K562 (cell line): ENCODE measurements around the gene TBC1D1. TPM values are rescaled to one million over a fixed set of nuclear protein-coding genes. Genes with fewer than 3 reads are reported as not detected.

Source experiments
- BRF1 ChIP-seq: IDR thresholded peaks from 3 replicates; pipeline ENCODE4 v1.6.1; 2011; ENCODE audit warnings: borderline replicate concordance, mild to moderate bottlenecking; ENCODE audit not compliant: insufficient read length; ENCODE audit errors: extremely low read depth
- FOXJ2 ChIP-seq: fragments of 200-800 bp; sonication (Bioruptor generic); IDR thresholded peaks from 2 replicates; pipeline ENCODE4 v1.6.1; 2016; ENCODE audit warnings: missing genetic modification characterization, missing compliant biosample characterization
- PURB ChIP-seq: sonication (generic); formaldehyde crosslinking; IDR thresholded peaks from 2 replicates; pipeline ENCODE4 v1.9.0; 2021; ENCODE audit warnings: low read depth, mild to moderate bottlenecking, missing genetic modification reagents
- SIX5 ChIP-seq, 2 experiments: IDR thresholded peaks; 2 replicates each; pipeline ENCODE4 v1.6.1; 2011; ENCODE audit warnings: low read length in 2 of 2, borderline replicate concordance in 1 of 2, low read depth in 1 of 2, mild to moderate bottlenecking in 1 of 2, moderate library complexity in 1 of 2; ENCODE audit not compliant: insufficient read depth in 1 of 2
- TEAD4 ChIP-seq, 2 experiments: sonication (generic) in 1 of 2; formaldehyde crosslinking in 1 of 2; IDR thresholded peaks; 2 replicates each; pipeline versions ENCODE4 v1.6.1 to v1.8.0; 2012 to 2022; ENCODE audit warnings: borderline replicate concordance in 1 of 2, inconsistent platforms in 1 of 2, low read length in 1 of 2, mild to moderate bottlenecking in 1 of 2, missing genetic modification reagents in 1 of 2
- ZFP1 ChIP-seq: fragments of 450-650 bp; formaldehyde crosslinking; IDR thresholded peaks from 2 replicates; pipeline ENCODE4 v1.4.0; 2020; ENCODE audit warnings: mild to moderate bottlenecking, mixed read lengths
- ZNF316 ChIP-seq: fragments of 450-650 bp; IDR thresholded peaks from 2 replicates; pipeline ENCODE4 v1.6.1; 2016
- polyA plus RNA-seq, 8 experiments: library from polyadenylated mRNA; depleted of rRNA in 4 of 8; stranded (reverse) in 5 of 8; unstranded in 3 of 8; fragments of >200 nt; fragmentation: Nextera tagmentation in 2 of 8; fragmentation: Illumina TruSeq in 1 of 8; extraction: Ambion mirVana in 2 of 8; extraction: Trizol in 1 of 8; gene quantifications; 2 replicates each; pipeline versions ENCODE4 v1.2.1 to v1.2.3, GENCODE V29; 2011 to 2014; ENCODE audit warnings: inconsistent platforms in 1 of 8, missing spikeins in 1 of 8
- total RNA-seq, 7 experiments: library from RNA; depleted of rRNA in 6 of 7; stranded (reverse); fragments of >200 nt in 6 of 7; fragmentation: Illumina TruSeq in 2 of 7; extraction: Trizol in 2 of 7; gene quantifications; 2 replicates each; pipeline versions ENCODE4 v1.2.1 to v1.2.3, GENCODE V29; 2011 to 2021; ENCODE audit warnings: low replicate concordance in 1 of 7
- TF ChIP-seq, protein P1 (sequence below): fragments of 450-650 bp; IDR thresholded peaks from 2 replicates; pipeline ENCODE4 v1.6.1; 2018; ENCODE audit not compliant: partially characterized antibody

The TBC1D1 gene
- total and polyA plus RNA-seq, 9 of the 15 experiments (the other 6 are each of a cell fraction or from before 2014, with no cell fraction given): 0.59 to 14.2 (median 8.8) TPM

DNA sequence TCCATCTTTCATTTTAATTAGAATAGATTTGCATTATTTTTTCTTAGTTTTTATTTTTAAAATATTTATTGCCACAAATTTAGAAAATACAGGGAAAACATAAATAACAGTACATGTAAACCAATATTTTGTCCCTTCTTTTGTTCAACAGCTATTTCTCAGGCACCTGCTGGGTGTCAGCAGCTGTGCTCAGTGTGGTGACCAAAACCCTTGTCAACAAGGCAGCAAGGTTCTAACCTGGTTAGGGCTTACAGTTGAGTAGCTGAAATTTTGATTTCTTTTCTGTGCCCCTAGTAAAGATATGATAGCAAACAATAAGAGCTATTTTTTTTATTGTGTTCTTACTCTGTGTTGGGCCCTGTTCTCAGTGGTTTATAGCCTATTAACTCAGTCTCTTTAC lies 197.4 kb downstream of the TBC1D1 start (continued):
- TF ChIP-seq, protein P1, sequence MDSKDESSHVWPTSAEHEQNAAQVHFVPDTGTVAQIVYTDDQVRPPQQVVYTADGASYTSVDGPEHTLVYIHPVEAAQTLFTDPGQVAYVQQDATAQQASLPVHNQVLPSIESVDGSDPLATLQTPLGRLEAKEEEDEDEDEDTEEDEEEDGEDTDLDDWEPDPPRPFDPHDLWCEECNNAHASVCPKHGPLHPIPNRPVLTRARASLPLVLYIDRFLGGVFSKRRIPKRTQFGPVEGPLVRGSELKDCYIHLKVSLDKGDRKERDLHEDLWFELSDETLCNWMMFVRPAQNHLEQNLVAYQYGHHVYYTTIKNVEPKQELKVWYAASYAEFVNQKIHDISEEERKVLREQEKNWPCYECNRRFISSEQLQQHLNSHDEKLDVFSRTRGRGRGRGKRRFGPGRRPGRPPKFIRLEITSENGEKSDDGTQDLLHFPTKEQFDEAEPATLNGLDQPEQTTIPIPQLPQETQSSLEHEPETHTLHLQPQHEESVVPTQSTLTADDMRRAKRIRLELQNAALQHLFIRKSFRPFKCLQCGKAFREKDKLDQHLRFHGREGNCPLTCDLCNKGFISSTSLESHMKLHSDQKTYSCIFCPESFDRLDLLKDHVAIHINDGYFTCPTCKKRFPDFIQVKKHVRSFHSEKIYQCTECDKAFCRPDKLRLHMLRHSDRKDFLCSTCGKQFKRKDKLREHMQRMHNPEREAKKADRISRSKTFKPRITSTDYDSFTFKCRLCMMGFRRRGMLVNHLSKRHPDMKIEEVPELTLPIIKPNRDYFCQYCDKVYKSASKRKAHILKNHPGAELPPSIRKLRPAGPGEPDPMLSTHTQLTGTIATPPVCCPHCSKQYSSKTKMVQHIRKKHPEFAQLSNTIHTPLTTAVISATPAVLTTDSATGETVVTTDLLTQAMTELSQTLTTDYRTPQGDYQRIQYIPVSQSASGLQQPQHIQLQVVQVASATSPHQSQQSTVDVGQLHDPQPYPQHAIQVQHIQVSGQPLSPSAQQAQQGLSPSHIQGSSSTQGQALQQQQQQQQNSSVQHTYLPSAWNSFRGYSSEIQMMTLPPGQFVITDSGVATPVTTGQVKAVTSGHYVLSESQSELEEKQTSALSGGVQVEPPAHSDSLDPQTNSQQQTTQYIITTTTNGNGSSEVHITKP: no peak
- TF ChIP-seq SIX5 (IDR thresholded peaks at IDR 0.05; ENCODE audit: borderline replicate concordance in 1 of 2, insufficient read depth in 1 of 2, low read depth in 1 of 2, low read length in 2 of 2) (no peak), PURB (no peak), FOXJ2 (no peak), TEAD4 (IDR thresholded peaks at IDR 0.05; ENCODE audit: low read length) (no peak), TEAD4 (CRISPR knock-in tag; IDR thresholded peaks at IDR 0.05; ENCODE audit: borderline replicate concordance) (no peak), BRF1 (no peak), ZNF316 (no peak), ZFP1 (CRISPR knock-in tag) (no peak)
